Measurements from ENCODE around the gene INSM2. TPM values are rescaled to one million over a fixed set of nuclear protein-coding genes. Genes with fewer than 3 reads are reported as not detected.

INSM2 gene
- total and polyA plus RNA-seq, 2 of the 13 experiments (the other 11 are each of a cell fraction or from before 2014, with no cell fraction given) = not detected

- TF ChIP-seq MLXIP (CRISPR knock-in tag; IDR thresholded peaks at IDR 0.05; ENCODE audit: borderline replicate concordance) (peak; percentile 60; the same call in 1 of the 2 replicates), CENPT (CRISPR knock-in tag; IDR thresholded peaks at IDR 0.05; ENCODE audit: low read depth) (peak; percentile 83), FOSL1 (CRISPR knock-in tag; IDR thresholded peaks at IDR 0.05; ENCODE audit: borderline replicate concordance) (no peak), E2F5 (CRISPR knock-in tag; conservative IDR thresholded peaks at IDR 0.05) (peak; percentile 38; the same call in 1 of the 2 replicates), BRF2 (CRISPR knock-in tag; IDR thresholded peaks at IDR 0.05) (no peak), ZNF766 (CRISPR knock-in tag; IDR thresholded peaks at IDR 0.05; ENCODE audit: borderline replicate concordance) (peak; percentile 84; the same call in 1 of the 2 replicates), RFX5 (IDR thresholded peaks at IDR 0.05; ENCODE audit: low read depth, low read length) (no peak), ZFP1 (CRISPR knock-in tag; IDR thresholded peaks at IDR 0.05) (0 out of 2 replicates have a peak, but pooled peaks have one; percentile 45), ZNF720 (CRISPR knock-in tag; IDR thresholded peaks at IDR 0.05) (0 out of 2 replicates have a peak, but pooled peaks have one; percentile 82), SALL1 (CRISPR knock-in tag; IDR thresholded peaks at IDR 0.05) (peak; percentile 75), RBFOX2 (IDR thresholded peaks at IDR 0.05; ENCODE audit: low read depth, low read length) (0 out of 2 replicates have a peak, but pooled peaks have one; percentile 27), ZSCAN20 (CRISPR knock-in tag; IDR thresholded peaks at IDR 0.05; ENCODE audit: borderline replicate concordance) (peak; percentile 90; the same call in 1 of the 2 replicates), ZNF577 (CRISPR knock-in tag; IDR thresholded peaks at IDR 0.05; ENCODE audit: borderline replicate concordance, low read depth) (no peak; the same call in 1 of the 2 replicates), ZNF580 (CRISPR knock-in tag; IDR thresholded peaks at IDR 0.05; ENCODE audit: borderline replicate concordance, low read depth) (peak; percentile 17; the same call in 1 of the 2 replicates), BCL3 (CRISPR knock-in tag; IDR thresholded peaks at IDR 0.05) (no peak; the same call in 1 of the 2 replicates), SP5 (CRISPR knock-in tag; IDR thresholded peaks at IDR 0.05; ENCODE audit: borderline replicate concordance, low read depth) (0 out of 2 replicates have a peak, but pooled peaks have one; percentile 17), MYNN (CRISPR knock-in tag; IDR thresholded peaks at IDR 0.05; ENCODE audit: low read depth) (no peak; the same call in 1 of the 2 replicates), ZMYM3 (CRISPR knock-in tag; IDR thresholded peaks at IDR 0.05) (peak; percentile 72), ZNF513 (CRISPR knock-in tag; conservative IDR thresholded peaks at IDR 0.05) (0 out of 2 replicates have a peak, but pooled peaks have one; percentile 84), JUN (CRISPR knock-in tag; IDR thresholded peaks at IDR 0.05) (no peak)
Observed at GRCh38 chr14:35533357-35534207, at the start of gene INSM2 (continued).

Measured in HepG2 (cell line).